ENCODE results near the gene KCNQ1.

DNA sequence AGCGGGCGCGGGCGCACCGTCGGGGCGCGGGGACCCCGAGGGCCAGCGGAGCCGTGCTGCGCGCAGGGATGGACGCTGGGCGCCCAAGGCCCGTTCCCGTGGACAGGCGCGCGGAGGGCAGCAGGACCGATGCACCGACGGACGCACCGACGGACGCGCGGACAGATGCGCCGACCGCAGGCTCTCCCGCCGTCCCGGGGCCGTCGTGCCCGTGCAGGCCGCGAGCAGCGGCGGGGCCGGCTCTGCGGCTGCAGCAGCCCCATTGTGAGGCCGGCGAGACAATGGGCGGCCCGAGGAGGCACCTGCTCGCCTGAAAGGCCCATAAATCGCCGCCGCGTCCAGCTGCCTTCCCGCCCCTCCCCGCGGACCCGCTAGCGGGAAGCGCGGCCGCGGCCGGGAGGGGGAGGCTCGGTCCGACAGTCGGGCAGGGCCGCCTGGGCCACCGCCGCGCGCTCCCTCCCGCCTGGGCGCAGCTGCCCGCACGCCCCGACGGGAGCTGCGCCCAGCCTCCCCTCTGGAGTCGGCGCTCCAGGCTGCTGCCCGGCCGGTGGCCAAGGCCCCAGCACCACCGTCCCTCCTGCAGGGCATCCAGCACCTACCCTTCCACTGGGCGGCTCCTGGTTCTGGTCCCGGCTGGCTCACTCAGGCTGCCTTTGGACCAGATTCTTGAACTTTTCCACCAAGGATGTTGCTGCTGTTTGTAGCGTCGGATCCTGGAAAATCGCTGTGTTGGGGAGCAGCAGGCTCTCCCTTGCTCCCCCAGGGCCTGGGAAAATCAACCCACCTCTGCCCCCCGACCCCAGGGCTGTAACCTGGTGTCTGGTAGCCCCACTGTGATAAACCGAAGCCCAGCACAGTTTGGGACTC lies 425.0 kb downstream of the KCNQ1 start:
- TF ChIP-seq POLR2A (IDR thresholded peaks at IDR 0.05) (no peak), EP300 (IDR thresholded peaks at IDR 0.05) (no peak), POLR2AphosphoS5 (IDR thresholded peaks at IDR 0.05) (no peak)
- TF ChIP-seq, protein P1, sequence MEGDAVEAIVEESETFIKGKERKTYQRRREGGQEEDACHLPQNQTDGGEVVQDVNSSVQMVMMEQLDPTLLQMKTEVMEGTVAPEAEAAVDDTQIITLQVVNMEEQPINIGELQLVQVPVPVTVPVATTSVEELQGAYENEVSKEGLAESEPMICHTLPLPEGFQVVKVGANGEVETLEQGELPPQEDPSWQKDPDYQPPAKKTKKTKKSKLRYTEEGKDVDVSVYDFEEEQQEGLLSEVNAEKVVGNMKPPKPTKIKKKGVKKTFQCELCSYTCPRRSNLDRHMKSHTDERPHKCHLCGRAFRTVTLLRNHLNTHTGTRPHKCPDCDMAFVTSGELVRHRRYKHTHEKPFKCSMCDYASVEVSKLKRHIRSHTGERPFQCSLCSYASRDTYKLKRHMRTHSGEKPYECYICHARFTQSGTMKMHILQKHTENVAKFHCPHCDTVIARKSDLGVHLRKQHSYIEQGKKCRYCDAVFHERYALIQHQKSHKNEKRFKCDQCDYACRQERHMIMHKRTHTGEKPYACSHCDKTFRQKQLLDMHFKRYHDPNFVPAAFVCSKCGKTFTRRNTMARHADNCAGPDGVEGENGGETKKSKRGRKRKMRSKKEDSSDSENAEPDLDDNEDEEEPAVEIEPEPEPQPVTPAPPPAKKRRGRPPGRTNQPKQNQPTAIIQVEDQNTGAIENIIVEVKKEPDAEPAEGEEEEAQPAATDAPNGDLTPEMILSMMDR (IDR thresholded peaks at IDR 0.05) = no peak
